Ovary (tissue), 9 donors: ENCODE results near the gene RPS3. TPM values are rescaled to one million over a fixed set of nuclear protein-coding genes. Genes with fewer than 3 reads are reported as not detected.

Experiments
- DNase-seq, 5 donors: peaks; one replicate each; pipeline ENCODE4 v3.0.0-alpha.2; 2019 to 2020
- H3K27ac ChIP-seq, 2 donors: fragments of 200-600 bp; one replicate each; pipeline versions ENCODE4 v1.5.1 to v1.8.0; 2019 to 2022
- H3K27me3 ChIP-seq: fragments of 200-600 bp; one replicate; pipeline ENCODE4 v1.8.0; 2022
- H3K36me3 ChIP-seq: fragments of 200-600 bp; sonication (generic); one replicate; pipeline ENCODE4 v1.5.1; 2019
- H3K4me1 ChIP-seq: one replicate; pipeline ENCODE4 v1.8.1; 2013; ENCODE audit warnings: mild to moderate bottlenecking, moderate library complexity; ENCODE audit not compliant: insufficient read depth
- H3K4me3 ChIP-seq: fragments of 200-600 bp; sonication (generic); one replicate; pipeline ENCODE4 v1.5.1; 2017
- H3K9me3 ChIP-seq, 2 donors: fragments of 200-600 bp in 1 of 2; sonication (generic) in 1 of 2; one replicate each; pipeline versions ENCODE4 v1.5.1 to v1.8.1; 2013 to 2019; ENCODE audit warnings: mild to moderate bottlenecking in 1 of 2, moderate library complexity in 1 of 2
- EP300 ChIP-seq: sonication (generic); formaldehyde crosslinking; IDR thresholded peaks from one replicate; pipeline ENCODE4 v1.6.1; 2017; ENCODE audit warnings: antibody characterized with exemption
- POLR2A ChIP-seq: fragments of 450-650 bp; IDR thresholded peaks from one replicate; pipeline ENCODE4 v1.6.1; 2017; ENCODE audit warnings: antibody characterized with exemption, mild to moderate bottlenecking, moderate library complexity
- WGBS, 3 donors: extraction: QIAGEN DNeasy Blood & Tissue Kit in 1 of 3; methylation state at CpG; one replicate each; pipeline versions ENCODE4 v1.1.5 to v1.1.7; 2013 to 2017; 5-methylcytosine and 5-hydroxymethylcytosine counted together
- intact Hi-C, 4 donors: fragments of 100-400 bp; cut with DNase I; formaldehyde crosslinking; loops; one replicate each; pipeline versions ENCODE4 v1.11.0 to v1.15.1; 2022 to 2023
- polyA plus RNA-seq, 2 donors: library from polyadenylated mRNA; stranded (reverse); fragments of 200-250 nt in 1 of 2; fragments of 350-450 nt in 1 of 2; fragmentation: Illumina TruSeq in 1 of 2; extraction: RNeasy Lipid Tissue Mini Kit (QIAGEN cat#74804) in 1 of 2; gene quantifications; one replicate each; pipeline ENCODE4 v1.2.3, GENCODE V29; 2013 to 2014
- total RNA-seq, 7 donors: library from RNA; depleted of rRNA in 2 of 7; stranded (reverse); fragments of >200 nt in 2 of 7; fragmentation: NEBNext Ultra II Directional in 3 of 7; extraction: Animal tissue kit (Norgen Biotek cat#: 25700) in 3 of 7; gene quantifications; one replicate each; pipeline versions ENCODE4 v1.1.0 to v1.2.4, GENCODE V29; 2016 to 2023
- TF ChIP-seq, protein P1 (sequence below), 3 donors: fragments of 450-650 bp in 2 of 3; fragments of 200-600 bp in 1 of 3; IDR thresholded peaks; one replicate each; pipeline versions ENCODE4 v1.5.1 to v1.8.0; 2016 to 2022; ENCODE audit warnings: antibody characterized with exemption in 3 of 3, mild to moderate bottlenecking in 1 of 3
- donor health status: DM: no; HTN: no; CAD: no; lungs with moderate emphysema.
- donor health status: DM: no; HTN: no; CAD: no.
- donor health status: Bipolar disorder and iron deficiency.
- donor health status: DM: yes; HTN: yes; CAD: no.
- donor health status: DM: no; HTN: no; CAD: no.
- donor health status: DM: yes; HTN: yes; CAD: no.

Gene RPS3
- total and polyA plus RNA-seq, 9 donors, result 3,268 to 7,276 (median 5,342) TPM

DNA sequence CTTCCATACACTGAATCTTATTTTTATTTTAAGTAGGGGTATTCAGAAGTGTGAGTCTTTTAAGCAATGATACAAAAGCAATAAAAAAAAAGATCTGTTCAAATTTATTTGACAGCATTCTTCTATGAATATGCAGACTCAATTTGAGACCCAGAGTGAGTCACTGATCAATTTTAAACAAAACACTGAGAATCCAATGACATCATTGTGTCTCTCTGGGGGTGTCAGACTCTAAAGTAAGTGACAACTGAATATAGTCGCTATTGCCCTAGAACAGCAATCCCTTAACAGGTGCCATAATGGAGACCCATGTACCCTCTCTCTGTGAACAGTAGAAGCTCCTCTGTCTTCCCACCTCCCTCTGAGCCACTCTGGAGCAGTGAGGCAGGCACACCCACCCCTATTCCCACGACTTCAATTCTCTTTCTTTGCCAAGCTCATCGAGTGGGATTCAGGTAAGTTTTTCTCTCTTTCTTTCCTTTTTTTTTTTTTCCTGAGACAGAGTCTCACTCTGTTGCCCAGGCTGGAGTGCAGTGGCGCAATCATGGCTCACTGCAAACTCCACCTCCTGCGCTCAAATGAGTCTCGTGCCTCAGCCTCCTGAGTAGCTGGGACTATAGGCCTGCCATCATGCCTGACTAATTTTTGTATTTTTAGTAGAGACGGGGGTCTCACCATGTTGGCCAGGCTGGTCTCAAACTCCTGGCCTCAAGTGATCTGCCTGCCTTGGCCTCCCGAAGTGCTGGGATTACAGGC lies 5.1 kb upstream of the RPS3 start:
- Histone ChIP-seq H3K27ac (no peak overlapping the region), H3K4me1 (no peaks in the 10 kb centered on the region), H3K36me3 (no peaks in the 10 kb centered on the region), H3K4me3 (no peak overlapping the region), H3K27me3 (no peaks in the 10 kb centered on the region), H3K9me3 (no peaks in the 10 kb centered on the region)
- no peak for DNase-seq
- TF ChIP-seq, protein P1, sequence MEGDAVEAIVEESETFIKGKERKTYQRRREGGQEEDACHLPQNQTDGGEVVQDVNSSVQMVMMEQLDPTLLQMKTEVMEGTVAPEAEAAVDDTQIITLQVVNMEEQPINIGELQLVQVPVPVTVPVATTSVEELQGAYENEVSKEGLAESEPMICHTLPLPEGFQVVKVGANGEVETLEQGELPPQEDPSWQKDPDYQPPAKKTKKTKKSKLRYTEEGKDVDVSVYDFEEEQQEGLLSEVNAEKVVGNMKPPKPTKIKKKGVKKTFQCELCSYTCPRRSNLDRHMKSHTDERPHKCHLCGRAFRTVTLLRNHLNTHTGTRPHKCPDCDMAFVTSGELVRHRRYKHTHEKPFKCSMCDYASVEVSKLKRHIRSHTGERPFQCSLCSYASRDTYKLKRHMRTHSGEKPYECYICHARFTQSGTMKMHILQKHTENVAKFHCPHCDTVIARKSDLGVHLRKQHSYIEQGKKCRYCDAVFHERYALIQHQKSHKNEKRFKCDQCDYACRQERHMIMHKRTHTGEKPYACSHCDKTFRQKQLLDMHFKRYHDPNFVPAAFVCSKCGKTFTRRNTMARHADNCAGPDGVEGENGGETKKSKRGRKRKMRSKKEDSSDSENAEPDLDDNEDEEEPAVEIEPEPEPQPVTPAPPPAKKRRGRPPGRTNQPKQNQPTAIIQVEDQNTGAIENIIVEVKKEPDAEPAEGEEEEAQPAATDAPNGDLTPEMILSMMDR (IDR thresholded peaks at IDR 0.05), result no peak
- TF ChIP-seq POLR2A (no peak), EP300 (no peak)
- WGBS, 3 donors, result 74 to 80% (median 79%) methylated on average over 8 of the region's 8 CpGs
- intact Hi-C loops, result no loop called here

DNA sequence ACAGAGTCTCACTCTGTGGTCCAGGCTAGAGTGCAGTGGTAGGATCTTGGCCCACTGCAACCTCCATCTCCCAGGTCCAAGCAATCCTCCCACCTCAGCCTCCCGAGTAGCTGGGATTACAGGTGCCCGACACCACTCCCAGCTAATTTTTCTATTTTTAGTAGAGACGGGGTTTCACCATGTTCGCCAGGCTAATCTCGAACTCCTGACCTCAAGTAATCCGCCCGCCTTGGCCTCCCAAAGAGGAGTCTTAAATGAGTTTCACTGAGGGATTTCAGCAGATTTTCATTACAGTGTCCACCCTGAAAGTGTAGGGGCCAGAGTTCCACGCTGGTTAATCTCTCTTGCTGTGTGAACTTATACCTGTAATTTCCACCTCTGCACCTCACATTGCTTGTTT lies 412 bp upstream of the RPS3 start:
- intact Hi-C loops, result loop anchor here in 1 of 4 donors (5.0 kb wide), 1 partner anchor 128 kb away; the partner anchor contains the start of gene GDPD5
- no peak for DNase-seq
- peaks cover 4% of the 10 kb centered on the region for H3K4me1 ChIP-seq
- H3K36me3 ChIP-seq, result no peaks in the 10 kb centered on the region
- H3K4me3 ChIP-seq, result no peak overlapping the region
- H3K9me3 ChIP-seq, result no peaks in the 10 kb centered on the region
- TF ChIP-seq, protein P1 (IDR thresholded peaks at IDR 0.05), result no peak
- TF ChIP-seq EP300 (no peak), POLR2A (no peak)
- no peak overlapping the region for H3K27ac ChIP-seq
- 67 to 71% (median 69%) methylated on average over 8 of the region's 8 CpGs for WGBS, 3 donors
- no peaks in the 10 kb centered on the region for H3K27me3 ChIP-seq

DNA sequence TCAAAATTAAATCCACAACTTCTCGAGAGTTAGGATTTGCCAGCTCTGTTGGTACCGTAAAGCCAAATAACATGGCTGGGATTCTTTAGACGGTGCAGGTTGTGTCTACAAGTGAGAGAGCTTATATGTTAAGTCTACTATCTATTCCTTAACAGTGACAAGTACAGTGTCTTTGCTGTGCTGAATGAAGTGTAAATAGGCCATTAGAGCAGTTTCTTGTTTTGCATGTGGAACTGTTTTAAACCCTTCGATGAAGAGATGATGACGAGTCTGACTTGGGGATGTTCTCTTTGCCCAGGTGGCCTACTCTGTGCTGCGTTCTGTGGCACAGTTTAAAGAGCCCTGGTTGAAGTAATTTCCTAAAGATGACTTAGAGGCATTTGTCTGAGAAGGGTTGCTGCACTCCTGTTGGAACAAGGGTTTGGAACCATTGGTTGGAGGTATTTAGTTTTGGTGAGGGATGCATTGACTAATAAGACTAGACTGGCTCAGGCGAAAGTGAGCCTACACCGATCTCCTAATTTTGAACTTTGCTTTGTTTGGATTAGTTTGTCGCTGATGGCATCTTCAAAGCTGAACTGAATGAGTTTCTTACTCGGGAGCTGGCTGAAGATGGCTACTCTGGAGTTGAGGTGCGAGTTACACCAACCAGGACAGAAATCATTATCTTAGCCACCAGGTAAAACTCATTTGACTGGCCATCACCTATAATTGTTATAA lies 988 bp downstream of the RPS3 start:
- intact Hi-C loops, result loop anchor here in 1 of 4 donors (5.0 kb wide), 1 partner anchor 132 kb away; no protein-coding TSS in a partner anchor
- TF ChIP-seq POLR2A (no peak), EP300 (no peak)
- TF ChIP-seq, protein P1 (IDR thresholded peaks at IDR 0.05), result no peak
- Histone ChIP-seq H3K4me3 (peak overlapping the region; percentile 74), H3K27ac (peak overlapping the region; percentile 54 to 76), H3K36me3 (no peaks in the 10 kb centered on the region), H3K27me3 (no peaks in the 10 kb centered on the region), H3K9me3 (no peaks in the 10 kb centered on the region), H3K4me1 (peaks cover 4% of the 10 kb centered on the region)
- no peak for DNase-seq
- whole genome bisulfite sequencing, 3 donors, result 3 to 11% (median 4%) methylated on average over 11 of the region's 11 CpGs

DNA sequence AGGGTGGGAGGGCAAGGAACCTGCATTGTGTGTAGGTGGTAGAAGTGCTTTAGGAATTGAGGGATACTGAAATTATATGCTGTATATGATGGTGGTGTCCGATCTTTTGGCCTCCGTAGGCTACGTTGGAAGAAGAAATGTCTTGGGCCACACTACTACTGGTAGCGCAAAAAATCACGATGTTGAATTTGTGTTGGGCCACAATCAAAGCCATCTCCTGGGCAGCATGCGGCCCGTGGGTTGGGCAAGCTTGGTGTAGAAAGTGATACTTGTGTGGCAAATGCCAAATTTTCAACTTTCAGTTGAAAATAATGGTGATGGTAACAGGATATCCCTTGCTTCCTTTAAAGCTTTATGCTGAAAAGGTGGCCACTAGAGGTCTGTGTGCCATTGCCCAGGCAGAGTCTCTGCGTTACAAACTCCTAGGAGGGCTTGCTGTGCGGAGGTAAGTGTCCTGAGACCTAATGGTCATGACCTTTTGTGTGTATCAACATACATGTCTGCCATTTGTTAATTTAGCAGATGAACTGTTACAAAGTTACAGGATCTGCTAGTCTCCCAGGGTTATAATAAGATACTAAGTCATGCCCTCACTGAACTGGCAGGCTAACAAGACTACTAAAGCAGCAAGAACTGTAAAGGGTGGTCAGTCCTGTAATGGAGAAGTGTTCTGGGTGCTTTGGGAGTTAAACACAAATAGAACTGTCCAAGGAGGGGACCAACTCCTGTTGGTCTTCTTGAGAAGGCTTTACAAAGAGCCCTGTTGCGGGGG lies 2.9 kb downstream of the RPS3 start:
- no peaks in the 10 kb centered on the region for H3K27me3 ChIP-seq
- intact Hi-C loops, result loop anchor here in 1 of 4 donors (5.0 kb wide), 1 partner anchor 130 kb away; no protein-coding TSS in a partner anchor
- no peaks in the 10 kb centered on the region for H3K36me3 ChIP-seq
- H3K4me1 ChIP-seq, result peaks cover 4% of the 10 kb centered on the region
- WGBS, 3 donors, result 71 to 83% (median 73%) methylated on average over 10 of the region's 10 CpGs
- no peak overlapping the region for H3K27ac ChIP-seq
- TF ChIP-seq EP300, result no peak
- TF ChIP-seq, protein P1 (IDR thresholded peaks at IDR 0.05), result no peak
- no peak for TF ChIP-seq POLR2A
- no peak for DNase-seq
- H3K4me3 ChIP-seq, result no peak overlapping the region
- no peaks in the 10 kb centered on the region for H3K9me3 ChIP-seq
